ENCODE measurements around the gene WDR93. TPM values are rescaled to one million over a fixed set of nuclear protein-coding genes. Genes with fewer than 3 reads are reported as not detected.
A peak's percentile ranks its signal among the peaks of the same experiment; 100 is the strongest.

Gene WDR93
- total RNA-seq, 1 donor from 2014 or later = not detected

DNA sequence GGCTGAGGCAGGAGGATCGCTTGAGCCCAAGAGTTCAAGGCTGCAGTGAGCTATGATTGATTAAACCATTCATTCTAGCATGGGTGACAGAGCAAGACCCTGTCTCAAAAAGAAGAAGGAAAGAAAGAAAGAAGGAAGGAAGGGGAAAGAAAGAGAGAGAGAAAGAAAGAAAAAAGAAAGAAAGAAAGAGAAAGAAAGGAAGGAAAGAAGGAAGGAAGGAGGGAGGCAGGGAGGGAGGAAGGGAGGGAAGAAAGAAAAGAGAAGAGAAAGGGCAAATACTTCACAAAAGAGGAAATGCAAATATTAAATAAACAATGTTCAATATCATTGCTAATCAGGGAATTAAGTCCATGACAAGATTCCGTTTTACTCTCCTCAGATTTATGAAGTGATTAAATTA lies 31.3 kb upstream of the WDR93 start:
- no peak for DNase-seq (ENCODE audit: low spot score)
- intact Hi-C loops (cut with DNase I) = no loop called here

- intact Hi-C loops (cut with DNase I) = no loop called here
- peak; percentile 47 for DNase-seq (ENCODE audit: low spot score)
These were observed 30.1 kb upstream of the WDR93 start for GRCh38 chr15:89660556-89660955.

DNA sequence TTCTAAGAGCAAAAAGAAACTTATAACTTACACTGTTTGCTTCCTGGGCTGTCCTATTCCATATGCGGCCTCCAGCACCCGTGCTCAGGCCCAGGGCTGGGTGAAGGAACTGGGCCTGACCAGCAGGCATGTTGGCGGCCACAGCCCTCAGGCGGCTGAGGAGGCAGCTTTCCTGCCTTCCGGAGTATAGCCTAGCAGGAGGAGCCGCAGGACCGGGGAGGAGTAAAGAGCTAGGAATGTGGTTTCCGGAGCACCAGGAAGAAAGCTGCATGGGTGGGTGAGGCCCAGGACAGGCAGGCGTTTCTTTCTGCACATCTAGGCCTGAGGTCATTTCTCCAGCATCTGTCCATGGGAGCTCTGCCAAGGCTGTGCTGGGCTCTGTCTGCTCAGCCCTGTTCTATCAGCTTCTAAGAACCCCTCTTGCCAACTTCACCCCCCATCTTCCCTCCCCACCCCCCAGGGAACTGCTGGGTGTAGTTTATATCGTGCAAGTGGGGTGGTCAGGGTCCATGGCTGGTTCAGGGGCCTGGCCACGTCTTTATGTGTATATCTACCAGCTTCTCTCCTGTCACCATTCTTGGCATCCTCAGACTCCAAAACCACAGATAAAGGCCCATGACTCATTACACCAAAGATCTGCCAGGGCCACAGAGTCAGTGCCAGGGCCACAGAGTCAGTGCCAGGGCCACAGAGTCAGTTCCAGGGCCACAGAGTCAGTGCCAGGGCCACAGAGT lies 27.6 kb upstream of the WDR93 start:
- DNase-seq (ENCODE audit: low spot score) = peak; percentile 73
- intact Hi-C loops (cut with DNase I) = no loop called here

- intact Hi-C loops (cut with DNase I) = no loop called here
- peak; percentile 10 for DNase-seq (ENCODE audit: low spot score)
These were observed 25.9 kb upstream of the WDR93 start for GRCh38 chr15:89664441-89665350.

DNA sequence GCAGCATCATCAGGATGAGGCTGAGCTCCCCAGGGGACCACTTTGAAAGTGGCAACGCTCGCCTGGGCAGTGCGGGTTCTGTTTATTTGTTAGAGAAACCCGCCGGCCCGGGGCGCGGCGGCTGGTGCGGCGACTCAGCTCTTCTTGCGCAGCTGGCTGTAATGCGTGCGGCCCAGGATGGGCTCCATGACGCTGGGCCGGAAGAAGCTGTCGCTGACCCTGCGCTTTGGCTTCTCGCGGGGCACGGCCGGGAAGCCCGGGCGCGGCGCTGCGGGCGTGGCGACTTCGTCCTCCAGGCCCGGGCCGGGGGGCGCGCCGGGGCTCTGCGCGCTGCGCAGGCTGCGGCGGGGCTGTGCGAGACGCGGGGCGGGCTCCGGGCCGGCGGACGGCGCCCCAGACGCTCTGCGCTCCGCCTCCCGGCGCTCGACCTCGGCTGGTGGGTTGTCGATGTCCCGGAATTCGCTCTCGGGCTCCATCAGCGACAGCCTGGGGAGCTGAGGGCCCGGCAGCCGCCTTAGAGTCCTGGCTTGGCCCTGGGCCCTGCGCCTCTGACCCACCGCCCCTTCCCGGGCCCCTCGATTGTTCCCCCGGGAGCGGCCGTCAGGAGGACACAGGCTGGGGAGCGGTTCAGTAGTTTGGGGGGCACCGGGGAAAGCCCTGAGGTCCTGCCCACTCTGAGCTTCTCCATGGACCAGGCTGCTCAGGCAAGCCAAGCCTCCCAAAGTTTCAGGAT lies 25.0 kb upstream of the WDR93 start:
- DNase-seq (ENCODE audit: low spot score) = peak; percentile 79
- intact Hi-C loops (cut with DNase I) = no loop called here

DNA sequence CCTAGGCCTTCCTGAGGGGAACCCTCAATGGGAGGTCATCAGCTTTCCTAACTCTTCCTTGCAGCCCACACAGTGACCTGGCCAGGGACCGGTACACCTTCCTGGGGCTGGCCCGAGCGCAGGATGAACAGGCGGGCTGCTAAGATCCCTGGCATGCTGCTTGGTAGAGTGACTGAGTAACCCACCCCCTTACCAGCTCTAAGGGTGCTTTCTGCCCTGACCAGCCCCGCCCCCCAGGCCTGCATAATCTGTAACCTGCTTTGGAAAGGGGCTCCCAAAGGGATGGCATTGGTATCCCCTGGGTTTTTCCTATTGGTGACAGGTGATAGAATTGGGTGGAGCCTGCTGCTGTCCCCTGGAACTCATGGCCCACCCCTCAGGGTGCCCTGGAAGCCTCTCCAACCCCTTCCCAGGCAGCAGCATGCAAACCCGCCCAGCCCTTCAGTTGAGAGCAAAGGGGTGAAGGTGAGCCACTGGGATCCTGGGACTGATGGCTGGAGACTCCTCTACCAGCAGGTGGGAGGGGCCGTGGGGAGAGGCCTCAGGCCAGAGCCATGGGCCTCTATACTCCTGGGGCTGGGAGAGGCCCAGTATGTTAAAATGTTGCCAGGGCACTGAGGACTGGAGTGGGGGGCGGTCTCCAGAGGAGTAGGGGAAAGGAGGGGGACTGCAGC lies 24.3 kb upstream of the WDR93 start:
- DNase-seq (ENCODE audit: low spot score) = peak; percentile 72
- intact Hi-C loops (cut with DNase I) = no loop called here

DNA sequence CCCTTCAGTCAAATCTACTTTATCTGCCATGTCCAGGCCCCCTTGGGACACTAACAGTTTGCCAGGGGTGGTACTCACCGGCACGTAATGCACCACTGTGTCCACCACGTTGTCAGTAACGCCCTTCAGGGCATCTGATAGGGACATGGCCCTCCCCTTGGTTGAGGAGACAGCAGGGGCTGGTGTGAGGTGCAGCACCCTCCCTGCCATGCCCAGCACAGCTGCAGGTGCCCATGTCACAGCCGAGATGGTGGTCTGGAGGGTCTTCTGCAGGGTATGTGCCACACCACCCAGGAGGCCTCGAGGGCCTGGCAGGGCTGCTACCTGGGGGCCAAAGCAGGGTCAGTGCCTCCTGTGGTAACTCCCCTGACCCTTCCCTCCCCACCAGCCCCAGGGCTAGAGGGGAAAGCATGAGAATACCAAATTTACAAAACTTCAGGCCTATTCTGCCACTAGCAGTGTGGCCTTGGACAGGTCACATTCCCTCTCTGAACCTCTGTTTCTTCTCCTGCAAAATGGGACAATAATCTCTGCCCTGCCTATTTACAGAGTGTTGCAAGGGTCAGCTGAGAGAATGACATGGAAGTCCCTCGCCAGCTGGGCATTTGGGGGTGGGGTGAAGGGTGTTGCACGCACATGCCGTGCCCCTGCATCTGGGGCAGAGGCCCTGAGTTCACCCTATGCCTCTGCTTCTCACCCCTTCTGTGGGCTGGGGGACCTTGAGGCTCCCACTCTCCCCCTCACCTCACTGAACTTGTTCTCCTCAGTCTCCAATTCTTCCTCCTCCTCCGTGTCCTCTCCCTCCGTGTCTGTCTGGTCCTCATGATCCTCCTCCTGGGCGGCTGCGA lies 23.5 kb upstream of the WDR93 start:
- intact Hi-C loops (cut with DNase I) = no loop called here
- peak; percentile 66 for DNase-seq (ENCODE audit: low spot score)

- intact Hi-C loops (cut with DNase I) = no loop called here
These were observed 23.0 kb upstream of the WDR93 start for GRCh38 chr15:89667706-89667960.

DNA sequence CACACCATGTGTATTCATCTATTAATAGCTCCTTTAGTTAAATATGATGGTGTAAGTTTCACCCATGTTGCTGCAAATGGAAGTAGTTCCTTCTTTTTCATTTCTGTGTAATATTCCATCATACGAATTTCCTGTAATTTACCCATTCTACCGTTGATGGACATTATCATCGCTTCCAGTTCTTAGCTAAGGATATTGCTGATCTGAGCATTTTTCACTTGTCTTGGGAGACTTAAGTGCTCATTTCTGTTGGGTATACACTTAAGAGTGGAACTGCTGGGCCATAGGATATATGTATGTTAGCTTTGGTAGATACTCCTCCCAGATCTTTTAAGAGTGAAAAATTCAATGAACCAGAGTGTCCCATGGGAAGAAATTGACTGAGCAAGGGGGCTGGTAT lies 22.4 kb upstream of the WDR93 start:
- intact Hi-C loops (cut with DNase I) = no loop called here
- DNase-seq (ENCODE audit: low spot score) = no peak

More at GRCh38 chr15:89667706-89667960, 23.0 kb upstream of the WDR93 start:
- no peak for DNase-seq (ENCODE audit: low spot score)

DNA sequence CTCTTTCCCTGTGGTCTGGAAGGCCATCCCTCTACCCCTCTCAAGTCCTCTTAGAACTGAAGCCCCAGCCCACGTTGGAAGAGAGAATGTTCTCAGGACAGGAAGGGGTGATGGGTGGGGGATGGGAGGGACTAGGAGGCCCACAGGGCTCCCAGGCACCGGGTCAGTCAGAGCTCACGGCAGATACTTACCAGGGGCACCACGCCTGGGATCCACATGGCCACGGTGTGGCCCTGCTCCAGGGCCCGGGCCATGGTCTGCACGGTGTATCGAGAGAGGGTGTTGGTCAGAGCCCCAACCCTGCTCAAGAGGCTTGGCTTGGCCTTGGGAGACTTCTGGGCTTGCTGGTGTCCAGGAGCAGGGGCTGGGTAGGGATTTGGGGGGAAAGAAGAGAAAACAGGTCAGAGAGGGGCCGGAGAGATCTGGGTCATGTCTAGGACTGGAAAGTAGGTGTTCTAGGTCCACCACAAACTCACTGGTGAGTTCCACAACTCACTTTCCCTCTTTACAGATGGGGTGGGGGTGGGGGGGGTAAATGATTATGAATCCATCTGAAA lies 21.2 kb upstream of the WDR93 start:
- peak; percentile 15 for DNase-seq (ENCODE audit: low spot score)
- intact Hi-C loops (cut with DNase I) = no loop called here

DNA sequence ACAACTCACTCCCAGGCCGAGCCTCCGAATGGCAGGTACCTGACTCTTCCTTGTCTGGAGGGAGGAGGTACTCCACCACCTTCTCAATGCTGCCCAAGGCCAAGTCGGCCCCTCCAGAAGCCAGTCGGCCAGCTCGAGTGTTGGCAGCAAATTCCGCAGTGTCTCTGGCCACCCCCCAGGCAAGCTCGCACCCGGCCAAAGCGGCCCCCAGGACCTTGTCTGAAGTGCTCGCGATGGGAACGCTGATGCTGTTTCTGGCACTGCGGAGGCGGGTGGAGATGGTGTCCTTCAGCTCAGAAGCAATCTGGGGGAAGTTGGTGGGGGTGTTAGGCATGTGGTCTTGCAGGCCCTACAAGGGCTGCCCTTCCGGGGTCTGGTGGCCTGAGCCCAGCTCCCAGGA lies 20.7 kb upstream of the WDR93 start:
- peak; percentile 56 for DNase-seq (ENCODE audit: low spot score)
- intact Hi-C loops (cut with DNase I) = no loop called here

DNA sequence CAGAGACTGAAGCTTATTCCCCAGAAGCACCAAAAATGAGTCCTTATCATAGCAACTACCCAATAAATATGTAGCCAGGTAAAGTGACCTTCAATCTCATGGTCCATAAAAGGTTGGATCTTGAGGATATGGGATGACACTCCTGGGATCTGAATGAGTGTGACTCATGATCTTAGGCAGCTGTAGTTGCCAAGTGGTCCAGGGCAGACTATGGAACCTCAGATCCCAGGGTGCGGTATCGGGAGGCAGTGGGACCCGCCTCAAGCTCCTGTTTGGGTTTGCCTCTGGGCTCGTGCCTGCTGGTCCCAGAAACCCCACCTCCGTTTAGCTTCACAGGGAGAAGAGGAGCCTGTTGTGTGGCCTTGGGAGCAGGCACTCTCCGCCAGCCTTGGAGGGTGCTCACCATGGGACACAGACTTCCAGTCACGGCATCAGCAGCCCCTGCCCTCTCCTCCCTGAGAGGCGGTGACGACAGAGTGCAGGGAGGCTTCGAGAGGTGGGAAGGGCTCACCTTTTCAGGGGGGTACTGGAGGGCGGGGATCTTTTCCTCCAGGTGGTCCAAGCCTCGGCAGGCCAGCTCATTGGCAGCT lies 19.5 kb upstream of the WDR93 start:
- intact Hi-C loops (cut with DNase I) = no loop called here

DNA sequence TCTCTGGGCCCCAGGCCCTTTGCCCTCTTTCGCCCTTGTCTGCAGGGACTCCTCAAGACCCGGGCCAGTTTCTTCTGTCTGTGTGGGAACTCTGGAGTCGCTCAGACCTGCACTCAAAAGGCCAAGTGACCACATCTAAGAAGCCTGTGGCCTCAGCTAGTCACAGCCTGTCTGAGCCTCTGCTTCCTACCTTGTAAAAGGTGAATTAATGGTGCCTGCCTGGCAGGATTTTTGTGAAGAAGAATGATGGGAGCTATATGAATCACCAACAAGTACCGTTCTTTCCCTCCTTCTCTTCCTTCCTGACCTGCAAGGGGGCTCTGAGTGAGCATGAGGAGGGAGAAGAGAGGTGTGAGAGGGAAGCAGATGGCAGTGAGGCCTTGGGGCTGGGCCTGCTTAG lies 18.9 kb upstream of the WDR93 start:
- peak; percentile 61 for DNase-seq (ENCODE audit: low spot score)

More for the DNA sequence above, 19.5 kb upstream of the WDR93 start:
- DNase-seq (ENCODE audit: low spot score) = peak; percentile 62

GRCh38 chr15:89672221-89673164 lies 18.1 kb upstream of the WDR93 start:
- intact Hi-C loops (cut with DNase I) = no loop called here
- peak; percentile 73 for DNase-seq (ENCODE audit: low spot score)

More for the DNA sequence above, 18.9 kb upstream of the WDR93 start:
- intact Hi-C loops (cut with DNase I) = no loop called here

DNA sequence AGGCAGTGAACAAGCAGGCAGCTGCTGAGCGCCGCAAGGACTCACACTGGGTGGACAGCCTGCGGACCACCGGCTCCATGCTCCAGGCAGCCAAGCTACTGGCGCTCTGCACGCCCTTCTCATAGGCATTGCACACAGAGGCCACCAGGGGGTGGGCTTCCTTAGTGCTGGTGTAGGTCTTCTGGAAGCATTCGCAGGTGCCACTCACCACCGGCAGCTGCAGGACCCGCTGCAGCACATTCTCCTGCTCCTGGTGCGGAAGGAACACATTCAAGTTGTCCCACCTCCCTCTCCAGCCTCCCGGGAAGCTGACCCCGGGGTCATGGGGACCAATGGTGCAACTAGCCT lies 17.5 kb upstream of the WDR93 start:
- intact Hi-C loops (cut with DNase I) = no loop called here
- peak; percentile 71 for DNase-seq (ENCODE audit: low spot score)

- DNase-seq (ENCODE audit: low spot score) = peak; percentile 22
- intact Hi-C loops (cut with DNase I) = no loop called here
These were observed 16.1 kb upstream of the WDR93 start for GRCh38 chr15:89674526-89674925.

- DNase-seq (ENCODE audit: low spot score) = no peak
- intact Hi-C loops (cut with DNase I) = no loop called here
These were observed 15.0 kb upstream of the WDR93 start for GRCh38 chr15:89675606-89676005.

Measured in cardiac septum (tissue), 1 donor.